Fibroblast of skin of left biceps (primary cell): ENCODE data around the gene IL9R.
"Not testable (repeated sequence)": the region's sequence is repeated elsewhere in the genome, so short reads cannot be mapped to it uniquely, and the experiment has no call there.

Experiments
- DNase-seq, 2 experiments: peaks; one replicate each; pipeline ENCODE4 v3.0.0-alpha.2; 2013; ENCODE audit warnings: low read depth in 2 of 2

IL9R gene

GRCh38 chrX:155998761-155999510, 1.4 kb downstream of the IL9R start:
- no peak for DNase-seq

GRCh38 chrX:155999751-156000150, 2.3 kb downstream of the IL9R start:
- DNase-seq, result not testable (repeated sequence)

- no peak for DNase-seq
Observed at GRCh38 chrX:156000361-156000926, 2.9 kb downstream of the IL9R start.

GRCh38 chrX:156001001-156001666, 3.6 kb downstream of the IL9R start:
- DNase-seq, result no peak

GRCh38 chrX:156001667-156002021, 4.1 kb downstream of the IL9R start:
- no peak for DNase-seq

GRCh38 chrX:156002507-156002906, 5.0 kb downstream of the IL9R start:
- no peak for DNase-seq

GRCh38 chrX:156003486-156004185, 6.1 kb downstream of the IL9R start:
- no peak for DNase-seq

GRCh38 chrX:156004256-156004655, 6.8 kb downstream of the IL9R start:
- DNase-seq, result no peak

- no peak for DNase-seq
Observed at GRCh38 chrX:156004740-156005139, 7.2 kb downstream of the IL9R start.

- no peak for DNase-seq
Observed at GRCh38 chrX:156005144-156005543, 7.6 kb downstream of the IL9R start.

GRCh38 chrX:156006468-156006867, 9.0 kb downstream of the IL9R start:
- not testable (repeated sequence) for DNase-seq

GRCh38 chrX:156008379-156008778, 10.9 kb downstream of the IL9R start:
- DNase-seq, result not testable (repeated sequence)

GRCh38 chrX:156008915-156009314, 11.4 kb downstream of the IL9R start:
- no peak for DNase-seq

- not testable (repeated sequence) for DNase-seq
Observed at GRCh38 chrX:156009691-156010090, 12.2 kb downstream of the IL9R start.

GRCh38 chrX:156013286-156013953, 15.9 kb downstream of the IL9R start:
- DNase-seq, result not testable (repeated sequence)

- DNase-seq, result not testable (repeated sequence)
Observed at GRCh38 chrX:156019846-156020245, 22.4 kb downstream of the IL9R start.

- DNase-seq, result not testable (repeated sequence)
Observed at GRCh38 chrX:156023002-156023401, 25.5 kb downstream of the IL9R start.

GRCh38 chrX:156024949-156025492, 27.5 kb downstream of the IL9R start:
- DNase-seq, result not testable (repeated sequence)

GRCh38 chrX:156028653-156029237, 31.2 kb downstream of the IL9R start:
- not testable (repeated sequence) for DNase-seq

GRCh38 chrX:156029296-156029695, 31.8 kb downstream of the IL9R start:
- not testable (repeated sequence) for DNase-seq
